ENCODE data around the gene PRDM9.
A peak's percentile ranks its signal among the peaks of the same experiment; 100 is the strongest.

PRDM9 gene

GRCh38 chr5:23528677-23529076 lies 21.3 kb downstream of the PRDM9 start:
- DNase-seq = peak; percentile 39

- no peak for DNase-seq
Measured at GRCh38 chr5:23530571-23530970, 23.2 kb downstream of the PRDM9 start.

- no peak for DNase-seq
Measured at GRCh38 chr5:23571059-23571458, 63.6 kb downstream of the PRDM9 start.

Data from NCI-H69 (cell line).